ENCODE data around the gene FAAP100.

Gene FAAP100

DNA sequence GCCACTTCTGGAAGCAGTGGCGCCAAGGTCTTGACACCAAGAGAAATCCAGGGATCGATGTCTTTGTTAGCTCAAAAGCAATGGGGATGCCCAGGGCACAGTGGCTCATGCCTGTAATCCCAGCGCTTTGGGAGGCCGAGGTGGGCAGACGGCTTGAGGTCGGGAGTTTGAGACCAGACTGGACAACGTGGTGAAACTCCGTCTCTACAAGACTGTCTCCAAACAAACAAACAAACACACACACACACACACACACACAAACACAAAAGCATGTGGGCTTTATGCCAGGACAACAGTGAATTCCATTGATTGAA lies 22.4 kb upstream of the FAAP100 start:
- H3K27ac ChIP-seq, result peak overlapping the region; percentile 34
- TF ChIP-seq, protein P1, sequence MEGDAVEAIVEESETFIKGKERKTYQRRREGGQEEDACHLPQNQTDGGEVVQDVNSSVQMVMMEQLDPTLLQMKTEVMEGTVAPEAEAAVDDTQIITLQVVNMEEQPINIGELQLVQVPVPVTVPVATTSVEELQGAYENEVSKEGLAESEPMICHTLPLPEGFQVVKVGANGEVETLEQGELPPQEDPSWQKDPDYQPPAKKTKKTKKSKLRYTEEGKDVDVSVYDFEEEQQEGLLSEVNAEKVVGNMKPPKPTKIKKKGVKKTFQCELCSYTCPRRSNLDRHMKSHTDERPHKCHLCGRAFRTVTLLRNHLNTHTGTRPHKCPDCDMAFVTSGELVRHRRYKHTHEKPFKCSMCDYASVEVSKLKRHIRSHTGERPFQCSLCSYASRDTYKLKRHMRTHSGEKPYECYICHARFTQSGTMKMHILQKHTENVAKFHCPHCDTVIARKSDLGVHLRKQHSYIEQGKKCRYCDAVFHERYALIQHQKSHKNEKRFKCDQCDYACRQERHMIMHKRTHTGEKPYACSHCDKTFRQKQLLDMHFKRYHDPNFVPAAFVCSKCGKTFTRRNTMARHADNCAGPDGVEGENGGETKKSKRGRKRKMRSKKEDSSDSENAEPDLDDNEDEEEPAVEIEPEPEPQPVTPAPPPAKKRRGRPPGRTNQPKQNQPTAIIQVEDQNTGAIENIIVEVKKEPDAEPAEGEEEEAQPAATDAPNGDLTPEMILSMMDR (conservative IDR thresholded peaks at IDR 0.05), result no peak

DNA sequence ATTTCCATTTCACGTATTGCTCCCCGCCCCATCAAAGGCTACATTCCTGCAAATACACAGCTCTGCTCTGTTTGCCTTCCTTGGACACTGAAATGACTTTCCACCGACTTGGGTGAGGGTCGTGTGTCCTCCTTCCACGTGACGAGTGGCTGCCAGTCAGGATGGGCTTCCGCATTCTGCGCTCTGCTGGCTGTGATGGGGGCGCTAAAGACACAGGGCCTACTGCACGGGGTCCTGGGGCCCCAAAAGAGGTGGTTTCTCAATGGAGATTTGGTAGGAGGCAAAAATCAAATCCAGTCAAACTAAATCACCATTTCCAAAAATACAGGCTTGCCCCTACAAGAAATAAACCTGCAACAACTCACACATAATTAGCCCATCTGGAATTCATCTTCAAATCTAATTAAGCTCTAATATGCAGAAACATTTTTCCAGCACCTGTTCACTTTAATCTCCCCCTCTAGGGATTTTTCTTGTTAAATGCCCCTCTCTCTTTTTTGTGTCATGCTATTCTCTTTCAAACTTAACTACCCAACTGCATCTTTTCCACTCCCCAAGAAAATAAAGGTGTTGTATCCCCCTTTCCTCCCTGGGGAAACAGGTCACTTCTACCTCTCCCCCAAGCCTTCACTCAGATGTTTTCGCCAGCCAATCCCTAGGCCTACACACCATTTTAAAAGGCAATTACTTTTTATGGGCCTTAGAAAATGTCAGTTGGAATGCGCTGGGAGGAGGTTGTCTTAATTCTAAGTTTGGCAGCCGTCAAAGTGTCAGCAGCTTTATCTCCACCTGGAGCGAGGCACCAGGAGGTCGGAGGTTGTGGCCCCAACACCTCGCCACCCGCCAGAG lies 21.9 kb upstream of the FAAP100 start:
- TF ChIP-seq, protein P1 (conservative IDR thresholded peaks at IDR 0.05), result no peak

DNA sequence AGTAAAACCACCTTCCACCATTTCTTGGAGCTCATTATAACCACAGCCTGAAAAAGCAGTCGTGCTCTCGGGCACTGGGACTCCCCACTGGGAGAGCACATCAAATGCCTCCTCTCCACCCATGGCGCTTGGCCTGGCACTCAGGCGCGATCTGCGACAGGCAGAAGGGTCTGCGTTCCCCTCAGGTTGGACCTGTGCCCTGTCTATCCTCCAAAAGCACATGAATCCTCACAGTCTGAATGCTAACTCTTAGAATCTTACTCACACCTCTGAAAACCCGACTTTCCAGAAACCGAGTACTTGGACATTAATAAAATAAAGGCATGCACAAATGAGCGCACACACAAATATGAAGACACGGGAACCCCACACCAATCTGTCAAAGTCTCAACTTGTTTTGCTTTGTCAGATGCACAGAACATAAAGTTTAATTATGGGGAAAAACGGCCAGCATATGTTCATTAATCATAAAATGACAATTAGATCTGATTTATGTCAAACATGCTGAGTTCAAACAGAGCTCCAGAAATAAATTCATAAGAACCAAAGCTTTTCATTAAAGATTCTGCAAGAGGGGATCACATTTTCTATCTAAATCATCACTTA lies 20.5 kb upstream of the FAAP100 start:
- H3K27ac ChIP-seq, result no peak overlapping the region; the same call in 1 of the 2 replicates
- TF ChIP-seq, protein P1 (conservative IDR thresholded peaks at IDR 0.05), result no peak

More for the DNA sequence above, 21.9 kb upstream of the FAAP100 start:
- peak overlapping the region; percentile 34 for H3K27ac ChIP-seq

DNA sequence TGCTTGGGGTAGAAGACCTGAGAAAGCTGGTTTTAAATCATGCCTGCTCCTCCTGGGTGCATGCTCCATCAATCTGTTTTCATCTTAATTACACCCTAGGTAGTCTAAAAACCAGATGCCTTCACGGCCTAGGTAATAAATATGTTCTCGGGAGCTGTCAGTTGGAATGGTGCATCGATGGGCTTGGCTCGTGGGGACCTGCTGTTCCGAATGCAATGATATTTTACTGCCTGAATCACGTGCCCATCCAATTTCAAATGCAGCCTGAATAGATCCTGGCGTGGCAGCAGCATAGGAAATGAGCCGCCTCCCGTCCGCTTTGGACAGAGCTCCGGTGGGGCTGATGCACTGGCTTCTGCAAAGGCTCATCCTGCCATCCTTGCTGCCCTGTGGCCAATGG lies 18.8 kb upstream of the FAAP100 start:
- peak overlapping the region; percentile 87; the same call in 1 of the 2 replicates for H3K27ac ChIP-seq
- TF ChIP-seq, protein P1 (conservative IDR thresholded peaks at IDR 0.05), result no peak

DNA sequence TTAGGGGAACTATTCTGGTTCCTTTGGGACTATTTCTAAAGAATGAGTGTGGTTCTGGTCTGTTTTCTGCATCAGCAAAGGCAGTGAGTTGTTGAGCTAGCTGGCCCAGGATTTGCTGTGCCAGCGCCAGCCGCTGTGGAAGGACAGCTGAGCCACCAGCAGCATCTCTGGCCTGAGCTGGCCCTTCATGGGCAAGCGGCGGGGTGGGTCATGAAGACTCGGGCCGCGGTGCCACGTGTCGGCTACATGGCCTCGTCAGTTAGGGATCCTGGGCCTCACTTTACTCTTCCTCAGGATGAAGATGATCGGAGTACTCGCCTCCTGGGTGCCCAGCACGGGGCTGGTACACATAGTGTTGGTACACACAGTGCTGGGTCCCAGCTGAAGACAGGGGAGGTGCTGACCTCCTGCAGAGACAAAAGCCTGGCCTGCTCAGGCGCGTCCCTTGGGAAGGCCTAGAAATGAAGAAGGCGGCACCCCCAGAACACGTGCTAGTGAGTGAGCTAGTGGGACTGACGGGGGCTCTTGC lies 17.9 kb upstream of the FAAP100 start:
- TF ChIP-seq, protein P1 (conservative IDR thresholded peaks at IDR 0.05), result no peak
- H3K27ac ChIP-seq, result peak overlapping the region; percentile 87

DNA sequence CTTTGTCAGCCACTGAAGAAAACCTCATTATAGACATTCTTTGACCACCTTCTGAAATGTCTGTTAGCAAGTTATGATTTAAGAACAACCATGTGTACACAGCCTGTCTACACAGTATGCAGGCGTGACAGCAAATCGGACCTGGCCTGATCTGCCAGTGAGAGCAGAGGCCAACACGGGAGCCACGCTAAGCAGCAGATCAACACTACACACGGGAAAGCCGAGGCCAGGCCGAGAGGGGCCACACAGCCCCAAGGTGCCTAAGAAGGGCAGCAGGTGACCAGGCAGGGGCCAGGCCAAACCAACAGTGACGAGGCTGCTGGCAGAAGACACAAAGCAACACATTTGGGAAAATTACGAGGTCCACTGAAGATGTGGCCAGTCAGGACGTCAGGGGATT lies 16.3 kb upstream of the FAAP100 start:
- TF ChIP-seq, protein P1 (conservative IDR thresholded peaks at IDR 0.05), result no peak
- H3K27ac ChIP-seq, result peak overlapping the region; percentile 87

DNA sequence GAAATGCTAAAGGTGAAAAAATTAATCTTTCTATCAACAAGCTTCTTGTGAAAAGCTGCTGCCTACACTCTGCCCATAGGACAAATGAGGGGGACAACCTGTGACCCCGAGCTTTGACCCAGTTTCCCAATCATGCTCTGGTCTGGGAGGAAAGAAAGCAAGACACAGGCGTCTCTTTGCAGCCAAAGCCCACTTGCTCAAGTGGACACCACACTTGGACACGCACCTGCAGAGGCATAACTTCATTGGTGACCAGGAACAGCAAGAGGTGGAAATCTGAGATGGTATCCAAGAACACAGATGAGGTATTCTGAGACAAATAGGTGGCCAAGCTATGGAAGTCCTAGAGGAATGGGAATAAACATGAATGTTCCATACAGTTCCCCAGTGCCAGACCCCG lies 15.0 kb upstream of the FAAP100 start:
- TF ChIP-seq, protein P1 (conservative IDR thresholded peaks at IDR 0.05), result no peak
- peak overlapping the region; percentile 87 for H3K27ac ChIP-seq

Data from VCaP (cell line).